GM19468 (cell line): ENCODE results near the gene CBARP.

Source experiments
- ATAC-seq: cut with Tn5 transposase; IDR thresholded peaks from one replicate; pipeline ENCODE4 v1.9.1; 2021; ENCODE audit warnings: mild to moderate bottlenecking, moderate library complexity, moderate number of reproducible peaks; ENCODE audit not compliant: unreplicated experiment; ENCODE audit errors: extremely low read depth

Gene CBARP

GRCh38 chr19:1275976-1276627 lies 38.3 kb upstream of the CBARP start:
- ATAC-seq = no peak

GRCh38 chr19:1275260-1275975 lies 37.6 kb upstream of the CBARP start, which contains the start of gene FAM174C:
Gene FAM174C (plus strand): TSS chr19:1275530. CDS start chr19:1275550, 20 bp downstream.
- ATAC-seq = peak; percentile 73

DNA sequence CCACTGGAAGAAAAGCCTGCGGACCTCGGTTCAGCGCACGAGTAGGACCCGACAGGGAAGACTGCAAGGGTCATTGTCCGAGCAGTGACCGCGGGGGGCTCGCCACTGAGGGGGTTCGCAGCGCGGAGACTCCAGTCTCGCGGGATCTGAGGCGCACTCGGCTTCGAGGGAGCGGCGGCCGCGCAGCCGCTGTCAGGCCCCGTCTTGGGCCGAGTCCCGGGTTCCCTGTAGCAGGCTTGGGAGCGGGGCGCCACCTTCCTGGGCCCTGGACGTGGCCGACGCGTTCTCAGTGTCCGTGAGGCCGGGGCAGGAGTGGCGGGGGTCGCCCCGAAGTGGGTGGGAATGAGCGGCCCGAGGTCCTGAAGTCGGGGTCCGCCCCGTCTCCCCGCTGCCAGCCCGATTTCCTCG lies 37.1 kb upstream of the CBARP start:
- ATAC-seq = no peak

- no peak for ATAC-seq
These were observed 36.5 kb upstream of the CBARP start for GRCh38 chr19:1274081-1274851.

- no peak for ATAC-seq
These were observed 35.6 kb upstream of the CBARP start for GRCh38 chr19:1273263-1274041.

GRCh38 chr19:1272423-1273262 lies 34.8 kb upstream of the CBARP start:
- no peak for ATAC-seq

DNA sequence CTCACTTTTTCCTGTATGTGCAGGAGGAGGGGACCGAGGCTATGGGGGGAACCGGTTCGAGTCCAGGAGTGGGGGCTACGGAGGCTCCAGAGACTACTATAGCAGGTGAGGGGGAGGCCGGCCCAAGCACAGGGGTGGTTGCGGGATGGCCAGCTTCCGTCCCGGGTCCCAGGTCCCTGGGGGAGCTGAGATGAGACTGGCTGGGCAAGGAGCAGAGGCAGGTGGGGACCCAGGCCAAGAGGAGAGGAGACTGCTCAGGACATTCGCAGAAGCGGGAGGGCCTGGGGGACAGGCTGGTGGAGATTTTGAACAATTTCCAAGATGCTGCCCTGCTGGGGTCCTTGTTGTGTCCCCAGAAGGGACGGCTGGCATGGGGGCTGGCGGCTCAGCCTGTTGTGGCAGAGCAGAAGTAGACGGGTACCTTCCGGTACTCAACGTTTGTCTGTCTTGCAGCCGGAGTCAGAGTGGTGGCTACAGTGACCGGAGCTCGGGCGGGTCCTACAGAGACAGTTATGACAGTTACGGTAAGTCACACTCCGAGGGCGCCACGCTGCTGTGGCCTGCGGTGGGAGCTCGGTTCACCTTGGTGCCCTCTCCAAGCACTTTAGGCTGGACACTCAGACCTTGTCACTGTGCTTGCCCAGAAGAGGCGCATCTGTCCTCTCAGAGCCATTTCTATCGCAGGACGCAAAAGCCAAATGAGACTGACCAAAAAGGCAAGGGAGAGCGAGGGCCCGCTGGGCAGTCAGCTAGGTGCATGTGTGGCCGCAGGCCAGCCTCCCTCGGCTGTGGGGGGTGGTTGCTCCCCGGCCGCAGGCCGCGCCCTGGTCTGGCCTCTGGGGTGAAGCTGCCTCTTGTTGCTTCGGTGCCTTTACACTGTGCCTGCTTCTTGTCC lies 34.0 kb upstream of the CBARP start:
- ATAC-seq = no peak

- ATAC-seq = no peak
These were observed 33.2 kb upstream of the CBARP start for GRCh38 chr19:1270854-1271527.

- ATAC-seq = no peak
These were observed 32.5 kb upstream of the CBARP start for GRCh38 chr19:1270213-1270853.

DNA sequence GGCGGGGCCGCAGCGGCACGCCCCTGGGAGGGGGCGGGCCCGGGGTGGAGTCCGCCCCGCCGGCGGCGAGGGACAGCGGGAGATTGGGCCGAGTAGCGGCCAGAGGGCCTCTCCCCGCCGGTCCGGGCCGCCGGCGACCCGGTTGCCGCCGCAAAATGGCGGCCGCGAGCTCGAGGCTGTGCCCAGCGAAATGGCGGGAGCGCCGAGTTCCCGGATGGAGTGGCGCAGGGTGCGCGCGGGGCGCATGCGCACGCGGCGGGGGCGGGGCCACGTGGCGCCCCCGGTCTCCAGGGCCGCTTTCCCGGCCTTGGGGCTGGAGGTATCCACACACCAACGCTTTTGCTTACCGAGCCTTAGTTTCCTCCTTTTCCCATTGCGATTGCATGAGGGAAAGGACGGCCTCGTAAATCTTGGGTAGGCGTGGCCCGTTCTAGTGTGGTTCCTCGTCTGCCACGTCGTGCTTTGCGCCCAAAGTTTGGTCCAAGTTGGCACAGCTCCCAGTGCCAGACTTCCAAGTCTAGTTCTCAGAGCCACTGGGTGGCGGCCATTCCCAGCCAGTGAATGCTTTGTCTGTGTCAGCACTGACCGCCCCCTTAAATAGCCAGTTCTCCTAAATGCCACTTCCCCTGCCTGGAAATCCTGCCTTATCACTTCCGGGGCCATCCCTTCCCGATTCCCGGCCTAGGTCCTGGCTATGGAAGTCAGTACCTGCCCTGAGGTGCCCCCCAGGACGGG lies 31.8 kb upstream of the CBARP start:
- peak; percentile 4 for ATAC-seq

DNA sequence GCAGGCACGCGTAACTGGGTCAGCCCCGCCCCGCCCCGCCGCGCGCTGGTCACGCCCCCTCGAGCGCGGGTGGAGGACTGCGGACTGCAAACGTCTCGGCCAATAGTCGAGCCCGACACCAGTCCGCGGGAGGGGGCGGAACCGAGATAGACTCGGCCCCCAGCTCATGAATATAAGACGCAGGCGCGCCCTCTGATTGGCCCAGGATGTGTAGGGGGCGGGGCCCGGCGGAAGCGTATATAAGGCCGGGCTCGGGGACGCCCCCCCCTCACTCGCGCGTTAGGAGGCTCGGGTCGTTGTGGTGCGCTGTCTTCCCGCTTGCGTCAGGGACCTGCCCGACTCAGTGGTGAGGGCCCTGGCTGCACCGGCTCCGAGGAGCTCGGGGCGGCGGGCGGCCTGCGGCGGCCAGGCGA lies 31.3 kb upstream of the CBARP start, which contains the start of gene CIRBP:
Gene CIRBP, plus strand, starts transcription at position 268 of the 413 bp plus-strand sequence. CDS start 1,602 bp downstream, outside the sequence.
- ATAC-seq = peak; percentile 26

GRCh38 chr19:1268226-1269064 lies 30.6 kb upstream of the CBARP start:
- no peak for ATAC-seq

GRCh38 chr19:1267477-1268225 lies 29.8 kb upstream of the CBARP start:
- ATAC-seq = no peak

GRCh38 chr19:1266916-1267476 lies 29.2 kb upstream of the CBARP start:
- ATAC-seq = no peak
